GM13977 (cell line): ENCODE measurements around the gene OSBPL7.
"Not testable (repeated sequence)": the region's sequence is repeated elsewhere in the genome, so short reads cannot be mapped to it uniquely, and the experiment has no call there.

Source experiments
- DNase-seq: peaks from one replicate; pipeline ENCODE4 v3.0.0; 2012; ENCODE audit warnings: low spot score
- in situ Hi-C: fragments of 300-500 bp; cut with MboI; formaldehyde crosslinking; loops from one replicate; pipeline ENCODE4 v1.12.0; 2022; ENCODE audit warnings: low sequenced_read_pairs, low pct_unique_long_range_greater_than_20kb, mixed read lengths, inconsistent platforms; ENCODE audit not compliant: unreplicated experiment
- TF ChIP-seq, protein P1 (sequence below): IDR thresholded peaks from 2 replicates; pipeline ENCODE4 v1.5.1; 2012; ENCODE audit warnings: mild to moderate bottlenecking, control low read depth; ENCODE audit not compliant: insufficient read depth; ENCODE audit errors: extremely low read depth, missing control alignments

The OSBPL7 gene

GRCh38 chr17:47776330-47777197, 45.0 kb downstream of the OSBPL7 start:
- in situ Hi-C loops: no loop called here

DNA sequence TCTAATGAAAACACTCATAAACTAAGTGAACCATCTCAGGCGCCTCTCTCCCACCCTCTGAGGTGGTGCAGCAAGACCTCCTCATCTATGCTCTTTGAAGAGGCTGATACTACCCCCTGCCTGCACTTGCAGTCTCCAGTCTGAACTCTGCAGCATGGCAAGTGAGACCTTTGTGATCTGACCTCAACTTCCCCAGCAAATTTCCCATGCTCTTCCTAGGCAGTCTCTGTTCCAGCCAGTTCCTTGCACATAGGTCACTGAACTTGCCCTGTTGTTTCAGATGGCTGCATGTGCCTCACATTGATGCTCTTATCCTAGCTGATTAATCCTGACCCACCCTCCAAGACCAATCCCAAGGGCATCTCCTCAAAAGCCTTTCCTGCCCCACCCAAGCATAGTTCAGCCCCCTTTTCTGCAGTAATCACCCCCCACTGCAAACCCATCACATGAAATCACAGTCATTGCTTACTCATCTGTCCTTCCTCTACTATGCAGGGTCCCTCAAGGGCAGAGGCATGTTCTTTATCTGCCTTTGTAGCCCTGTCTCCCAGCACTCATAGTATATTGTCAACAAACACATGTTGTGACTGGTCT, 46.5 kb downstream of the OSBPL7 start:
- no peak for DNase-seq
- TF ChIP-seq, protein P1, sequence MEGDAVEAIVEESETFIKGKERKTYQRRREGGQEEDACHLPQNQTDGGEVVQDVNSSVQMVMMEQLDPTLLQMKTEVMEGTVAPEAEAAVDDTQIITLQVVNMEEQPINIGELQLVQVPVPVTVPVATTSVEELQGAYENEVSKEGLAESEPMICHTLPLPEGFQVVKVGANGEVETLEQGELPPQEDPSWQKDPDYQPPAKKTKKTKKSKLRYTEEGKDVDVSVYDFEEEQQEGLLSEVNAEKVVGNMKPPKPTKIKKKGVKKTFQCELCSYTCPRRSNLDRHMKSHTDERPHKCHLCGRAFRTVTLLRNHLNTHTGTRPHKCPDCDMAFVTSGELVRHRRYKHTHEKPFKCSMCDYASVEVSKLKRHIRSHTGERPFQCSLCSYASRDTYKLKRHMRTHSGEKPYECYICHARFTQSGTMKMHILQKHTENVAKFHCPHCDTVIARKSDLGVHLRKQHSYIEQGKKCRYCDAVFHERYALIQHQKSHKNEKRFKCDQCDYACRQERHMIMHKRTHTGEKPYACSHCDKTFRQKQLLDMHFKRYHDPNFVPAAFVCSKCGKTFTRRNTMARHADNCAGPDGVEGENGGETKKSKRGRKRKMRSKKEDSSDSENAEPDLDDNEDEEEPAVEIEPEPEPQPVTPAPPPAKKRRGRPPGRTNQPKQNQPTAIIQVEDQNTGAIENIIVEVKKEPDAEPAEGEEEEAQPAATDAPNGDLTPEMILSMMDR: no peak
- in situ Hi-C loops: no loop called here

More at GRCh38 chr17:47776330-47777197, 45.0 kb downstream of the OSBPL7 start:
- TF ChIP-seq, protein P1: peak; percentile 78
- DNase-seq: peak; percentile 81

GRCh38 chr17:47774331-47774730, 47.3 kb downstream of the OSBPL7 start:
- in situ Hi-C loops: no loop called here
- DNase-seq: no peak
- TF ChIP-seq, protein P1: no peak

DNA sequence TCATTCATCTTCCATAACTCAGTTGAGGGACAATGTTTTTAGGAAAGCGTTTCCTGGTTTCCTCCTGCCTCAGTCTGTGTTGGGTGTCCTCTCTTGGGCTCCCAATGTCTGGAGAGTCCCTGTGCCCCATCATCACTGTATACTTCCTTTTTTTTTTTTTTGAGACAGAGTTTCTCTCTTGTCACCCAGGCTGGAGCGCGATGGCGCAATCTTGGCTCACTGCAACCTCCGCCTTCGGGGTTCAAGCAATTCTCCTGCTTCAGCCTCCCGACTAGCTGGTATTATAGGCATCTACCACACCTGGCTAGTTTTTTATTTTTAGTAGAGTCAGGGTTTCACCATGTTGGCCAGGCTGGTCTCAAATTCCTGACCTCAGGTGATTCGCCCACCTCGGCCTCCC, 47.9 kb downstream of the OSBPL7 start:
- DNase-seq, in situ Hi-C loops: not testable (repeated sequence)

DNA sequence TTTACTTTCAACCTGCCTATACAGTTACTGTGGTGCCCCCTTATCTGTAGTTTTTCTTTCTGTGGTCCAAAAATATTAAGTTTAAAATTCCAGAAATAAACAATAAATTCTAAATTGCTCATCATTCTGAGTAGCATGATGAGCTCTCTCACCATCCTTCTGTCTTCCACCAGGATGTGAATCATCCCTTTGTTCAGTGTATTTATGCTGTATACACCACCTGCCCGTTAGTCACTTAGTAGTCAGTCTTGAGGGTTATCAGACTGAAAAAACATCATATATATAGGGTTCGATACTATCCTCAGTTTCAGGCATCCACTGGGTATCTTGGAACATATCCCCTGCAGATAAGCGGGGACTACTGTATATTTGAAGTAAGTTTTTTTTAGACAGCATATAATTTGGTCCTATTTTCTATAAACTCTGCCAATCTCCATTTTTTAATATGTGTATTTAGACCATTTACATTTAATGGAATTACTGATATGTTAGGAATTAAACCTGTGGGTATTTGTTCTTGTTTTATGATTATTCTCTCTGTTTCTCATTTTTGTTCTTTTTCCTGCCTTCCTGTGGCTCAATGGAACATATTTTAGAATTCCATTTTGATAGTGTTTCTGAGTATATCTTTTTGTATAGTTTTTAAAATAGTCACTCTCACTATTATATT, 57.5 kb downstream of the OSBPL7 start:
- TF ChIP-seq, protein P1: no peak
- in situ Hi-C loops: no loop called here
- DNase-seq: no peak

DNA sequence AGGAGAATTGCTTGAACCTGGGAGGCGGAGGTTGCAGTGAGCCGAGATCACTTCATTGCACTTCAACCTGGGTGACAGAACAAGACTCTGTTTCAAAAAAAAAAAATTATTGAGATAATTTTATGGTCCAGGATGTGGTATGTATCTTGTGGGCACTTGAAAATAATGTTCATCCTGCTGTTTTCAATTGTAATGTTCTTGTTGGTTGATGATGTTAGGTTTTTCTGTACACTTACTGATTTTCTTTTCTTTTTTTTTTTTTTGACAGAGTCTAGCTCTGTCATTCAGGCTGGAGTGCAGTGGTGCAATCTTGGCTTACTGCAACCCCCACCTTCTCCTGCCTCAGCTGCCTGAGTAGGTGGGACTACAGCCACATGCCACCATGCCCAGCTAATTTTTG, 58.9 kb downstream of the OSBPL7 start:
- TF ChIP-seq, protein P1: no peak
- in situ Hi-C loops: no loop called here

More for the DNA sequence above, 58.9 kb downstream of the OSBPL7 start:
- DNase-seq: no peak
